Nephron (organoid): ENCODE results near the gene LASP1.
A peak's percentile ranks its signal among the peaks of the same experiment; 100 is the strongest.

Source experiments
- H3K27ac Mint-ChIP-seq, 3 experiments: 2 replicates each; pipeline ENCODE4 v1.8.0; 2020; ENCODE audit warnings: mixed read lengths in 3 of 3, mild to moderate bottlenecking in 2 of 3, moderate library complexity in 1 of 3
- H3K27me3 Mint-ChIP-seq: 2 replicates; pipeline ENCODE4 v1.8.0; 2021; ENCODE audit warnings: low read depth, mild to moderate bottlenecking, moderate library complexity, mixed read lengths
- H3K36me3 Mint-ChIP-seq: 2 replicates; pipeline ENCODE4 v1.8.0; 2020; ENCODE audit warnings: low read depth, mixed read lengths
- H3K4me1 Mint-ChIP-seq: 2 replicates; pipeline ENCODE4 v1.8.0; 2020; ENCODE audit warnings: mixed read lengths
- H3K4me3 Mint-ChIP-seq, 3 experiments: 2 replicates each; pipeline ENCODE4 v1.8.0; 2020; ENCODE audit warnings: mild to moderate bottlenecking in 3 of 3, mixed read lengths in 3 of 3, moderate library complexity in 2 of 3
- H3K9me3 Mint-ChIP-seq: 2 replicates; pipeline ENCODE4 v1.8.0; 2020; ENCODE audit warnings: mixed read lengths
- CTCF ChIP-seq, 3 experiments: fragments of 200-600 bp; sonication (generic); IDR thresholded peaks; one replicate each; pipeline ENCODE4 v1.5.0; 2021; ENCODE audit warnings: antibody characterized with exemption in 3 of 3; ENCODE audit not compliant: unreplicated experiment in 3 of 3

The LASP1 gene

GRCh38 chr17:38960402-38960801 is 90.5 kb downstream of the LASP1 start:
- H3K4me1 Mint-ChIP-seq: peaks cover 10% of the 10 kb centered on the region
- H3K27ac Mint-ChIP-seq: no peak overlapping the region
- no peaks in the 10 kb centered on the region for H3K36me3 Mint-ChIP-seq
- no peaks in the 10 kb centered on the region for H3K9me3 Mint-ChIP-seq
- H3K27me3 Mint-ChIP-seq: peaks cover 4% of the 10 kb centered on the region
- TF ChIP-seq CTCF (IDR thresholded peaks at IDR 0.05; ENCODE audit: unreplicated experiment in 3 of 3): no peak
- H3K4me3 Mint-ChIP-seq: no peak overlapping the region

- Mint-ChIP-seq H3K27me3 (peaks cover 4% of the 10 kb centered on the region), H3K36me3 (no peaks in the 10 kb centered on the region), H3K27ac (no peak overlapping the region), H3K4me1 (peaks cover 10% of the 10 kb centered on the region), H3K9me3 (no peaks in the 10 kb centered on the region), H3K4me3 (no peak overlapping the region)
- TF ChIP-seq CTCF (IDR thresholded peaks at IDR 0.05; ENCODE audit: unreplicated experiment in 3 of 3): no peak
Measured at GRCh38 chr17:38961413-38961812, 91.6 kb downstream of the LASP1 start.

GRCh38 chr17:38967290-38967738 is 97.5 kb downstream of the LASP1 start, which contains the start of gene FBXO47:
Gene FBXO47, minus strand, starts transcription at chr17:38967403. Its CDS starts 4,378 bp downstream, at chr17:38963025.
- H3K4me1 Mint-ChIP-seq: peaks cover 7% of the 10 kb centered on the region
- H3K27ac Mint-ChIP-seq: peak within 1 kb of the TSS; percentile 45 to 94 (median 73)
- no peaks in the 10 kb centered on the region for H3K9me3 Mint-ChIP-seq
- H3K4me3 Mint-ChIP-seq: peak within 1 kb of the TSS; percentile 54 to 78 (median 67)
- H3K27me3 Mint-ChIP-seq: peaks cover 4% of the 10 kb centered on the region
- TF ChIP-seq CTCF (IDR thresholded peaks at IDR 0.05; ENCODE audit: unreplicated experiment in 3 of 3): no peak
- H3K36me3 Mint-ChIP-seq: no peaks in the 10 kb centered on the region

- Mint-ChIP-seq H3K27me3 (no peaks in the 10 kb centered on the region), H3K4me1 (peaks cover 7% of the 10 kb centered on the region), H3K9me3 (no peaks in the 10 kb centered on the region), H3K36me3 (no peaks in the 10 kb centered on the region), H3K4me3 (no peak overlapping the region), H3K27ac (peak overlapping the region in 2 of 3 experiments; percentile 0 to 2)
- TF ChIP-seq CTCF (IDR thresholded peaks at IDR 0.05; ENCODE audit: unreplicated experiment in 3 of 3): no peak
Measured at GRCh38 chr17:38969281-38969680, 99.4 kb downstream of the LASP1 start.

GRCh38 chr17:38970128-38970527 is 100.3 kb downstream of the LASP1 start:
- Mint-ChIP-seq H3K4me3 (no peak overlapping the region), H3K36me3 (no peaks in the 10 kb centered on the region), H3K4me1 (peaks cover 7% of the 10 kb centered on the region), H3K9me3 (no peaks in the 10 kb centered on the region), H3K27me3 (no peaks in the 10 kb centered on the region), H3K27ac (no peak overlapping the region)
- TF ChIP-seq CTCF (IDR thresholded peaks at IDR 0.05; ENCODE audit: unreplicated experiment in 3 of 3): no peak

- no peaks in the 10 kb centered on the region for H3K9me3 Mint-ChIP-seq
- H3K36me3 Mint-ChIP-seq: no peaks in the 10 kb centered on the region
- no peak overlapping the region for H3K27ac Mint-ChIP-seq
- no peaks in the 10 kb centered on the region for H3K27me3 Mint-ChIP-seq
- H3K4me1 Mint-ChIP-seq: peaks cover 7% of the 10 kb centered on the region
- TF ChIP-seq CTCF (IDR thresholded peaks at IDR 0.05; ENCODE audit: unreplicated experiment in 3 of 3): no peak
- H3K4me3 Mint-ChIP-seq: no peak overlapping the region
Measured at GRCh38 chr17:38970804-38971203, 100.9 kb downstream of the LASP1 start.
